Stimulated activated effector memory CD8-positive, alpha-beta T cell treated with anti-CD3 and anti-CD28 coated beads, Interleukin-12 subunit alpha, Interleukin-12 subunit beta, amount 100 ng/mL, for 72 hours (primary cell): Measurements from ENCODE around the gene PRDM16.

Experiments used
- ATAC-seq: fragments of 150-1000 bp; cut with Tn5 transposase; 2 replicates; pipeline ENCODE4 v1.10.0; 2021
- DNase-seq, 2 donors: peaks; one replicate each; pipeline ENCODE4 v3.0.0; 2021 to 2022; ENCODE audit warnings: low spot score in 2 of 2
- H3K27ac Mint-ChIP-seq: one replicate; pipeline ENCODE4 v1.8.0; 2022; ENCODE audit warnings: mild to moderate bottlenecking, mixed read lengths
- H3K36me3 Mint-ChIP-seq: one replicate; pipeline ENCODE4 v1.8.0; 2022; ENCODE audit warnings: mild to moderate bottlenecking, mixed read lengths
- H3K4me1 Mint-ChIP-seq: one replicate; pipeline ENCODE4 v1.8.0; 2022; ENCODE audit warnings: mixed read lengths
- H3K4me3 Mint-ChIP-seq: one replicate; pipeline ENCODE4 v1.8.0; 2022; ENCODE audit warnings: mild to moderate bottlenecking, mixed read lengths
- H3K9me3 Mint-ChIP-seq: one replicate; pipeline ENCODE4 v1.8.0; 2022; ENCODE audit warnings: mixed read lengths

The PRDM16 gene

DNA sequence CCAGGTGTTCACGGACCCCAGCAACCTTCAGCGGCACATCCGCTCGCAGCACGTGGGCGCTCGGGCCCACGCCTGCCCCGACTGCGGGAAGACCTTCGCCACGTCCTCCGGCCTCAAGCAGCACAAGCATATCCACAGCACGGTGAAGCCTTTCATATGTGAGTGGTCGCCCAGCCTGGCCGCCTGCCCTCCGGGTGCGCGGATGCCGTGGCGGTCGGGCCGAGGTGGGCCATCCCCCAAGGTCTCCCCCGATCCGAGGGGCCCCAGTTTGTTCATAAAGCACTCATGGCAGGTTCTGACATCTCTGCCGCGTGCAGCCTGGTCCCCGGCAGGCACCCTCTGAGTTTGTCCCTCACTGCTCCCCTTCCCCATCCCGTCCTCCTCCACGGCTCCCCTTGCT lies 336.5 kb downstream of the PRDM16 start:
- H3K9me3 Mint-ChIP-seq, result no peaks in the 10 kb centered on the region
- ATAC-seq (no peak), DNase-seq (no peak)
- no peaks in the 10 kb centered on the region for H3K36me3 Mint-ChIP-seq
- no peaks in the 10 kb centered on the region for H3K4me1 Mint-ChIP-seq
- no peak overlapping the region for H3K4me3 Mint-ChIP-seq
- no peak overlapping the region for H3K27ac Mint-ChIP-seq

- DNase-seq, result no peak
- ATAC-seq, result no peak
- H3K36me3 Mint-ChIP-seq, result no peaks in the 10 kb centered on the region
- no peak overlapping the region for H3K4me3 Mint-ChIP-seq
- no peaks in the 10 kb centered on the region for H3K9me3 Mint-ChIP-seq
- no peaks in the 10 kb centered on the region for H3K4me1 Mint-ChIP-seq
- H3K27ac Mint-ChIP-seq, result no peak overlapping the region
Observed at GRCh38 chr1:3405974-3406867, 337.2 kb downstream of the PRDM16 start.

DNA sequence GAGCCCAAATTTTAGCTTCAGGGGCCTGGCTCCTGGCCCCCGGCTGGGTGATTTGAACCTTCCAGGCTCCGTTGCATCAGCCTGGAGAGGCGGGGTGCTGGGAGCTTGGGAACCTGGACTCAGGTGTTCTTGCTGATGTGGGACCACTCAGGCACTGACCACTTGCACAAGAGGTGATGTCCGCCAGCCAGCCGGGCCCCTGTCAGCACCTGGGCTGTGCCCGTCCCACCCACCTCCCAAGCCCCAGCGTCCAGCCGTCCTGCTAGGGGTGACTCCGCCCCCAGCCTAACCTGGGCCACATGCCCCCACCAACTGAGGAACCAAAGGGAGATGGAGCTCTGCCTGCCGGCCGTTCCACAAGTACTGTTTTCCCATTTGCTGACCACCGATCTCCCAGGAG lies 338.0 kb downstream of the PRDM16 start:
- no peaks in the 10 kb centered on the region for H3K4me1 Mint-ChIP-seq
- no peak overlapping the region for H3K4me3 Mint-ChIP-seq
- H3K36me3 Mint-ChIP-seq, result no peaks in the 10 kb centered on the region
- DNase-seq (no peak), ATAC-seq (no peak)
- no peak overlapping the region for H3K27ac Mint-ChIP-seq
- no peaks in the 10 kb centered on the region for H3K9me3 Mint-ChIP-seq

DNA sequence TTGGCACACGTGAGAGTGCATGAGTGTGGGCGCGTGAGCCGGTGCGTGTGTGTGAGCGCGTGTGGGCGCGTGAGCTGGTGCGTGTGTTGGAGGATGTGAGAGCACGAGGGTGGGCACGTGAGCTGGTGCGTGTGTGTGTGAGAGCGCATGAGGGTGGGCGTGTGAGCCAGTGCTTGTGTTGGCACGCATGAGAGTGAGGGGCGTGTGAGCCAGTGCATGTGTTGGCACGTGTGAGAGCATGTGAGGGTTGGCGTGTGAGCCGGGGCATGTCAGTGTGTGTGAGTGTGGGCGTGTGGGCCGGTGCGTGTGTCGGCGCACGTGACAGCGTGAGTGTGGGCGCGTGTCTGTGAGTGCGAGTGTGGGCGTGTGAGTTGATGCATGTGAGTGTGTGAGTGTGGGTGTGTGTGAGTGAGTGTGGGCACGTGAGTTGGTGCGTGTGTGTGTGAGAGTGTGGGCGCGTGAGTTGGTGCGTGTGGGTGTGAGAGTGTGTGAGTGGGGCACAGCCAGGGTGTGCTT lies 339.8 kb downstream of the PRDM16 start:
- no peak for DNase-seq
- Mint-ChIP-seq H3K36me3 (no peaks in the 10 kb centered on the region), H3K4me1 (no peaks in the 10 kb centered on the region), H3K27ac (no peak overlapping the region), H3K9me3 (no peaks in the 10 kb centered on the region), H3K4me3 (no peak overlapping the region)
- ATAC-seq, result no peak

GRCh38 chr1:3409366-3410141 lies 340.6 kb downstream of the PRDM16 start:
- DNase-seq (no peak), ATAC-seq (no peak)
- no peaks in the 10 kb centered on the region for H3K36me3 Mint-ChIP-seq
- H3K27ac Mint-ChIP-seq, result no peak overlapping the region
- no peak overlapping the region for H3K4me3 Mint-ChIP-seq
- no peaks in the 10 kb centered on the region for H3K4me1 Mint-ChIP-seq
- H3K9me3 Mint-ChIP-seq, result no peaks in the 10 kb centered on the region

- ATAC-seq (no peak), DNase-seq (no peak)
- Mint-ChIP-seq H3K4me3 (no peak overlapping the region), H3K27ac (no peak overlapping the region), H3K36me3 (no peaks in the 10 kb centered on the region), H3K4me1 (no peaks in the 10 kb centered on the region), H3K9me3 (no peaks in the 10 kb centered on the region)
Observed at GRCh38 chr1:3410142-3410925, 341.3 kb downstream of the PRDM16 start.

DNA sequence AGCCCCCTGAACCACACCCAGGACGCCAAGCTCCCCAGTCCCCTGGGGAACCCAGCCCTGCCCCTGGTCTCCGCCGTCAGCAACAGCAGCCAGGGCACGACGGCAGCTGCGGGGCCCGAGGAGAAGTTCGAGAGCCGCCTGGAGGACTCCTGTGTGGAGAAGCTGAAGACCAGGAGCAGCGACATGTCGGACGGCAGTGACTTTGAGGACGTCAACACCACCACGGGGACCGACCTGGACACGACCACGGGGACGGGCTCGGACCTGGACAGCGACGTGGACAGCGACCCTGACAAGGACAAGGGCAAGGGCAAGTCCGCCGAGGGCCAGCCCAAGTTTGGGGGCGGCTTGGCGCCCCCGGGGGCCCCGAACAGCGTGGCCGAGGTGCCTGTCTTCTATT lies 342.8 kb downstream of the PRDM16 start:
- H3K4me3 Mint-ChIP-seq, result no peak overlapping the region

DNA sequence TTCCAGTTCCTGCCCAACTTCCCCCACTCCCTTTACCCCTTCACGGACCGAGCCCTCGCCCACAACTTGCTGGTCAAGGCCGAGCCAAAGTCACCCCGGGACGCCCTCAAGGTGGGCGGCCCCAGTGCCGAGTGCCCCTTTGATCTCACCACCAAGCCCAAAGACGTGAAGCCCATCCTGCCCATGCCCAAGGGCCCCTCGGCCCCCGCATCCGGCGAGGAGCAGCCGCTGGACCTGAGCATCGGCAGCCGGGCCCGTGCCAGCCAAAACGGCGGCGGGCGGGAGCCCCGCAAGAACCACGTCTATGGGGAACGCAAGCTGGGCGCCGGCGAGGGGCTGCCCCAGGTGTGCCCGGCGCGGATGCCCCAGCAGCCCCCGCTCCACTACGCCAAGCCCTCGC lies 343.4 kb downstream of the PRDM16 start:
- ATAC-seq (no peak), DNase-seq (no peak)
- Mint-ChIP-seq H3K4me3 (no peak overlapping the region), H3K36me3 (no peaks in the 10 kb centered on the region), H3K9me3 (peaks cover 4% of the 10 kb centered on the region), H3K27ac (no peak overlapping the region), H3K4me1 (no peaks in the 10 kb centered on the region)

More for the DNA sequence above, 342.8 kb downstream of the PRDM16 start:
- no peaks in the 10 kb centered on the region for H3K36me3 Mint-ChIP-seq
- ATAC-seq, result no peak
- H3K27ac Mint-ChIP-seq, result no peak overlapping the region
- H3K9me3 Mint-ChIP-seq, result peaks cover 4% of the 10 kb centered on the region
- DNase-seq, result no peak
- no peaks in the 10 kb centered on the region for H3K4me1 Mint-ChIP-seq

DNA sequence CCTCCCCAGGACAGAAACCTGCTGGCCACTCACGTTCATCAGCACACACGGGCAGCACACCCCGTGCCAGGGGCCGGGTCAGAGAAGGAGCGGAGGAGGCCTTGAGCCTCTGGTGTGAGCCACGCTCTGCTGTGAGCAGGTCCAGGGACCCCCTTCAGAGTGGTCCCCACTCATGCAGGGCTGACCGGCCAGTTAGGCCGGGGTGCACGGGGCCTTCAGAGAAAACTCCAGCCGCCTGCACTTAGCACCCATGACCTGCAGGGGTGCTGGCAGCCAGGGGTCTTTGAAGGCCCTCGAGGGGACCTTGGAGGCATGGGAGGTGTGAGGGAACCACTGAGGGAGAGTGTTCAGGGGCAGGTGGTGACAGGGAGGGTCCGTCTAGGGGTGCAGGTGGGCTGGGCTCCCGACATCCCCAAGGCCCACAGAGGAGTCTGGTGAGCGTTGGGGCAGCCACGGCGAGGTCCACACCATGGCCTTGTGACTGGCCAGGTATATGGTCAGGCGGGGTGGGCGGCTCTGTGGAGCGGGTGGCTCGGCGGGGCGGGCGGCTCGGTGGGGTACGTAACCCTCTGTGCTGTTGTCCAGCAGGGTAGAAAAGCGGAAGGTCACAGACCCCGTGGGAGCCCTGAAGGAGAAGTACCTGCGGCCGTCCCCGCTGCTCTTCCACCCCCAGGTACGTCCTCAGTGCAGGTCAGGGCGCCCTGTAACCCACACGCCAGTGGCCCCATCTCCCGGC lies 345.1 kb downstream of the PRDM16 start:
- ATAC-seq, result no peak
- Mint-ChIP-seq H3K9me3 (peaks cover 4% of the 10 kb centered on the region), H3K27ac (no peak overlapping the region), H3K36me3 (no peaks in the 10 kb centered on the region), H3K4me1 (no peaks in the 10 kb centered on the region), H3K4me3 (no peak overlapping the region)
- DNase-seq, result no peak

GRCh38 chr1:3415260-3416090 lies 346.5 kb downstream of the PRDM16 start:
- no peaks in the 10 kb centered on the region for H3K36me3 Mint-ChIP-seq
- H3K27ac Mint-ChIP-seq, result no peak overlapping the region
- H3K4me1 Mint-ChIP-seq, result no peaks in the 10 kb centered on the region
- peaks cover 4% of the 10 kb centered on the region for H3K9me3 Mint-ChIP-seq
- ATAC-seq (no peak), DNase-seq (no peak)
- no peak overlapping the region for H3K4me3 Mint-ChIP-seq

- Mint-ChIP-seq H3K27ac (no peak overlapping the region), H3K36me3 (no peaks in the 10 kb centered on the region), H3K4me1 (peaks cover 7% of the 10 kb centered on the region), H3K9me3 (peaks cover 4% of the 10 kb centered on the region), H3K4me3 (no peak overlapping the region)
- ATAC-seq (no peak), DNase-seq (no peak)
Observed at GRCh38 chr1:3417082-3417739, 348.2 kb downstream of the PRDM16 start.

GRCh38 chr1:3417934-3418333 lies 348.9 kb downstream of the PRDM16 start:
- H3K36me3 Mint-ChIP-seq, result no peaks in the 10 kb centered on the region
- ATAC-seq (no peak), DNase-seq (no peak)
- no peak overlapping the region for H3K4me3 Mint-ChIP-seq
- H3K27ac Mint-ChIP-seq, result no peak overlapping the region
- H3K4me1 Mint-ChIP-seq, result peaks cover 7% of the 10 kb centered on the region
- H3K9me3 Mint-ChIP-seq, result peaks cover 4% of the 10 kb centered on the region

GRCh38 chr1:3418600-3418999 lies 349.6 kb downstream of the PRDM16 start:
- DNase-seq (no peak), ATAC-seq (no peak)
- H3K9me3 Mint-ChIP-seq, result peaks cover 4% of the 10 kb centered on the region
- H3K36me3 Mint-ChIP-seq, result no peaks in the 10 kb centered on the region
- peaks cover 7% of the 10 kb centered on the region for H3K4me1 Mint-ChIP-seq
- no peak overlapping the region for H3K27ac Mint-ChIP-seq
- no peak overlapping the region for H3K4me3 Mint-ChIP-seq
